ENCODE data around the gene SMOC2. TPM values are rescaled to one million over a fixed set of nuclear protein-coding genes. Genes with fewer than 3 reads are reported as not detected.
A peak's percentile ranks its signal among the peaks of the same experiment; 100 is the strongest.

Gene SMOC2
- total RNA-seq, 1 experiment from 2014 or later = 2.1 TPM

- Histone ChIP-seq H2BK12ac (ENCODE audit: insufficient read length, low read depth, low read length) (no peak overlapping the region), H4K91ac (ENCODE audit: insufficient read length, low read depth, low read length) (no peak overlapping the region), H3K56ac (ENCODE audit: insufficient read length, low read depth, low read length) (no peak overlapping the region), H3T11ph (ENCODE audit: low read length) (no peak overlapping the region), H3K9ac (ENCODE audit: extremely low read depth, insufficient read length, low read length) (no peak overlapping the region), H2BK15ac (ENCODE audit: low read depth, low read length) (no peak overlapping the region), H2BK120ac (ENCODE audit: low read depth, low read length, poor library complexity, severe bottlenecking) (no peak overlapping the region), H3K27ac (ENCODE audit: insufficient read length, low read depth, low read length) (no peak overlapping the region), H3K18ac (ENCODE audit: insufficient read length, low read depth, low read length) (no peak overlapping the region), H3K4me1 (ENCODE audit: insufficient read depth, low read length) (no peaks in the 10 kb centered on the region), H3K9me3 (ENCODE audit: control insufficient read depth, low read depth, low read length) (no peaks in the 10 kb centered on the region), H4K5ac (ENCODE audit: insufficient read length, low read depth, low read length) (no peak overlapping the region), H3K4me2 (ENCODE audit: insufficient read depth, insufficient read length, low read length) (no peak overlapping the region), H2BK20ac (ENCODE audit: low read depth, low read length, poor library complexity, severe bottlenecking) (no peak overlapping the region), H4K20me1 (ENCODE audit: control insufficient read depth, insufficient read depth, insufficient read length) (no peaks in the 10 kb centered on the region), H4K8ac (replicated peaks; ENCODE audit: insufficient read length, low read depth, low read length) (no peak overlapping the region), H3K27me3 (ENCODE audit: insufficient read depth, low read length) (no peaks in the 10 kb centered on the region), H2BK5ac (ENCODE audit: insufficient read length, low read length) (no peak overlapping the region), H3K23ac (ENCODE audit: insufficient read length, low read depth, low read length) (no peak overlapping the region), H3K23me2 (ENCODE audit: insufficient read length, low read depth, low read length, poor library complexity, severe bottlenecking) (no peaks in the 10 kb centered on the region), H2AFZ (ENCODE audit: low read length) (no peak overlapping the region), H3K14ac (ENCODE audit: insufficient read depth, low read length) (peak overlapping the region; percentile 10; the same call in 1 of the 2 replicates), H3K79me2 (ENCODE audit: insufficient read depth, low read length) (no peaks in the 10 kb centered on the region), H3K79me1 (ENCODE audit: insufficient read depth, low read depth, low read length, poor library complexity, severe bottlenecking) (no peaks in the 10 kb centered on the region), H3K4ac (ENCODE audit: low read depth, low read length) (no peak overlapping the region), H2AK5ac (ENCODE audit: insufficient read length, low read length) (no peak overlapping the region)
- peaks cover 0 to 10% (median 3%) of the 10 kb centered on the region in 3 experiments; a peak in 4 of 7 replicates for H3K36me3 Mint-ChIP-seq (ENCODE audit: insufficient read depth in 1 of 3, low read depth in 3 of 3)
- H3K27ac Mint-ChIP-seq = no peak overlapping the region
- peaks cover 6 to 7% of the 10 kb centered on the region in 2 experiments; a peak in 3 of 5 replicates for H3K9me3 Mint-ChIP-seq
- peaks cover 2% of the 10 kb centered on the region; the same call in 1 of the 2 replicates for H3K27me3 Mint-ChIP-seq (ENCODE audit: low read depth)
- no CpG with 5 or more reads among the region's 14 CpGs for WGBS (ENCODE audit: extremely low coverage, insufficient read length, low lambda C conversion rate)
- no peak overlapping the region for H3K4me3 Mint-ChIP-seq
- peaks cover 3 to 12% of the 10 kb centered on the region in 2 experiments for H3K4me1 Mint-ChIP-seq
- TF ChIP-seq CTCF (conservative IDR thresholded peaks at IDR 0.05) = no peak
- DNase-seq = no peak
Observed at GRCh38 chr6:168500519-168500918, 59.5 kb downstream of the SMOC2 start.
